ENCODE measurements around the gene RASGRP4. TPM values are rescaled to one million over a fixed set of nuclear protein-coding genes. Genes with fewer than 3 reads are reported as not detected.

The RASGRP4 gene
- total and polyA plus RNA-seq, 8 donors: 2.0 to 23.8 (median 2.8) TPM

DNA sequence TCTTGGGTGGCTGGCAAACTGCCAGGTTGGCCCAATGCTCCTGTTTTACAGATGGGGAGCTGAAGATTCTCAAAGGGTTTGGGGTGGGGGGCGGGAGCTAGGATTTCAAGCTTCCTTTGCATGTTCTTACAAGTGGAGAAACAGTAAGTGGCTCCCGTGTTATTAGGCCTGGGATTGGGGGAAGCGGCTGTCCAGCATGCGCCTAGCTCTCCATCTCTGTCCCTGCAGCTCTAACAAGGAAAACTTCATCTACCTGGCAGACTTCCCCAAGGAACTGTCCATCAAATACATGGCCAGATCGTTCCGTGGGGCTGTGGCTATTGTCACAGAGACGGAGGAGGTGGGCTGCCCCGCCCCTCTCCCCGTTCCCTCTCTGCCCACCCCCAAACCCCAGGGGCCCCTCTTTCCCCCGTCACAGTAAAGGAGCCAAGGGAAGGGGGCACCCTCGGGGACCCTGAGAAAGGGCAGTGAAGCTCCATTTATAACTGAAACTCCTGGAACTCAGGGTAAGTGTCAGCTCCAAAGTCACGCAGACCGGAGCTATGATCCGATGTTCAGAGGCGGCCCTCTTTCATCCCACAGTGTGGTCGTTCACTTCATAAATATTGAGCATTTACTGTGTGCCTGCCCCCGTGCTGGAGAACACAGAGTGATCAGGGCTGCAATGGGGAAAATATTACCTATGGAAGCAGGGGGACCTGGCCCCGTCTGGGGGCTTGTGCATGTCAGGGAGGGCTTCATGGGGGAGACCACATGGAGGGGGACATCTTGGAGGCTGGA is 66.6 kb downstream of the RASGRP4 start:
- DNase-seq: no peak
- intact Hi-C loops (cut with DNase I): no loop called here
- Histone ChIP-seq H3K36me3 (no peaks in the 10 kb centered on the region), H3K27me3 (peaks cover 4 to 76% of the 10 kb centered on the region in 2 donors), H3K4me1 (peaks cover 5 to 22% of the 10 kb centered on the region in 2 donors), H3K4me3 (no peak overlapping the region), H3K9me3 (no peaks in the 10 kb centered on the region), H3K27ac (no peak overlapping the region)
- ATAC-seq: no peak
- TF ChIP-seq, protein P1, sequence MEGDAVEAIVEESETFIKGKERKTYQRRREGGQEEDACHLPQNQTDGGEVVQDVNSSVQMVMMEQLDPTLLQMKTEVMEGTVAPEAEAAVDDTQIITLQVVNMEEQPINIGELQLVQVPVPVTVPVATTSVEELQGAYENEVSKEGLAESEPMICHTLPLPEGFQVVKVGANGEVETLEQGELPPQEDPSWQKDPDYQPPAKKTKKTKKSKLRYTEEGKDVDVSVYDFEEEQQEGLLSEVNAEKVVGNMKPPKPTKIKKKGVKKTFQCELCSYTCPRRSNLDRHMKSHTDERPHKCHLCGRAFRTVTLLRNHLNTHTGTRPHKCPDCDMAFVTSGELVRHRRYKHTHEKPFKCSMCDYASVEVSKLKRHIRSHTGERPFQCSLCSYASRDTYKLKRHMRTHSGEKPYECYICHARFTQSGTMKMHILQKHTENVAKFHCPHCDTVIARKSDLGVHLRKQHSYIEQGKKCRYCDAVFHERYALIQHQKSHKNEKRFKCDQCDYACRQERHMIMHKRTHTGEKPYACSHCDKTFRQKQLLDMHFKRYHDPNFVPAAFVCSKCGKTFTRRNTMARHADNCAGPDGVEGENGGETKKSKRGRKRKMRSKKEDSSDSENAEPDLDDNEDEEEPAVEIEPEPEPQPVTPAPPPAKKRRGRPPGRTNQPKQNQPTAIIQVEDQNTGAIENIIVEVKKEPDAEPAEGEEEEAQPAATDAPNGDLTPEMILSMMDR (IDR thresholded peaks at IDR 0.05): no peak

Other genes with a start within 250 kb of the RASGRP4 start
- under 1 TPM; 0.39 to 0.79 TPM for gene DPF1, start 202.0 kb downstream of the RASGRP4 start, total RNA-seq
- gene DPF1, start 202.0 kb downstream of the RASGRP4 start, polyA plus RNA-seq (ENCODE audit: insufficient read length in 6 of 6): 1 to 10 TPM; 2.5 to 4.3 (median 3.4) TPM
- gene PPP1R14A, start 169.8 kb downstream of the RASGRP4 start, total RNA-seq: 10 to 100 TPM; 40.2 to 91.3 TPM
- 10 to 100 TPM; 20.6 to 47.9 (median 32.0) TPM for gene PPP1R14A, start 169.8 kb downstream of the RASGRP4 start, polyA plus RNA-seq (ENCODE audit: insufficient read length in 6 of 6)
- gene SPINT2, start 161.6 kb downstream of the RASGRP4 start, total RNA-seq: 100 to 1,000 TPM; 206 to 317 TPM
- gene SPINT2, start 161.6 kb downstream of the RASGRP4 start, polyA plus RNA-seq (ENCODE audit: insufficient read length in 6 of 6): 100 to 1,000 TPM; 209 to 239 (median 218) TPM
- gene C19orf33, start 122.0 kb downstream of the RASGRP4 start, total RNA-seq: 100 to 1,000 TPM in 1 of 2 donors, 10 to 100 TPM in 1; 63.2 to 120 TPM
- gene C19orf33, start 122.0 kb downstream of the RASGRP4 start, polyA plus RNA-seq (ENCODE audit: insufficient read length in 6 of 6): 10 to 100 TPM; 14.4 to 35.7 (median 23.2) TPM
- gene YIF1B, start 110.3 kb downstream of the RASGRP4 start, total RNA-seq: 10 to 100 TPM; 52.0 to 59.6 TPM
- 10 to 100 TPM; 27.8 to 43.6 (median 30.8) TPM for gene YIF1B, start 110.3 kb downstream of the RASGRP4 start, polyA plus RNA-seq (ENCODE audit: insufficient read length in 6 of 6)
- 10 to 100 TPM; 11.8 to 12.4 TPM for gene KCNK6, start 106.4 kb downstream of the RASGRP4 start, total RNA-seq
- 1 to 10 TPM; 4.3 to 6.0 (median 4.8) TPM for gene KCNK6, start 106.4 kb downstream of the RASGRP4 start, polyA plus RNA-seq (ENCODE audit: insufficient read length in 6 of 6)
- gene CATSPERG, start 90.4 kb downstream of the RASGRP4 start, total RNA-seq: 1 to 10 TPM; 7.6 to 9.6 TPM
- gene CATSPERG, start 90.4 kb downstream of the RASGRP4 start, polyA plus RNA-seq (ENCODE audit: insufficient read length in 6 of 6): 10 to 100 TPM in 2 of 6 donors, 1 to 10 TPM in 4; 5.6 to 11.8 (median 8.7) TPM
- 100 to 1,000 TPM; 140 to 173 TPM for gene PSMD8, start 51.6 kb downstream of the RASGRP4 start, total RNA-seq
- 100 to 1,000 TPM; 116 to 132 (median 126) TPM for gene PSMD8, start 51.6 kb downstream of the RASGRP4 start, polyA plus RNA-seq (ENCODE audit: insufficient read length in 6 of 6)
- under 1 TPM; 0.34 to 0.52 TPM for gene GGN, start 38.2 kb downstream of the RASGRP4 start, total RNA-seq
- gene GGN, start 38.2 kb downstream of the RASGRP4 start, polyA plus RNA-seq (ENCODE audit: insufficient read length in 6 of 6): under 1 TPM in 5 of 6 donors, not detected in 1; 0.16 to 0.77 (median 0.28) TPM
- gene SPRED3, start 37.5 kb downstream of the RASGRP4 start, total RNA-seq: 1 to 10 TPM in 1 of 2 donors, under 1 TPM in 1; 0.93 to 1.9 TPM
- gene SPRED3, start 37.5 kb downstream of the RASGRP4 start, polyA plus RNA-seq (ENCODE audit: insufficient read length in 6 of 6): under 1 TPM; 0.27 to 0.93 (median 0.31) TPM
- 10 to 100 TPM; 13.8 to 17.3 TPM for gene FAM98C, start 23.1 kb downstream of the RASGRP4 start, total RNA-seq
- gene FAM98C, start 23.1 kb downstream of the RASGRP4 start, polyA plus RNA-seq (ENCODE audit: insufficient read length in 6 of 6): 10 to 100 TPM; 13.3 to 21.2 (median 19.0) TPM
- gene RYR1, start 7.5 kb upstream of the RASGRP4 start, total RNA-seq: 1 to 10 TPM; 3.6 to 3.9 TPM
- gene RYR1, start 7.5 kb upstream of the RASGRP4 start, polyA plus RNA-seq (ENCODE audit: insufficient read length in 6 of 6): 1 to 10 TPM; 1.5 to 5.8 (median 3.5) TPM
- 10 to 100 TPM in 1 of 2 donors, 1 to 10 TPM in 1; 6.1 to 10.7 TPM for gene MAP4K1, start 191.7 kb upstream of the RASGRP4 start, total RNA-seq
- gene MAP4K1, start 191.7 kb upstream of the RASGRP4 start, polyA plus RNA-seq (ENCODE audit: insufficient read length in 6 of 6): 1 to 10 TPM; 3.1 to 5.0 (median 3.9) TPM
- 100 to 1,000 TPM; 184 to 224 TPM for gene EIF3K, start 193.0 kb upstream of the RASGRP4 start, total RNA-seq
- gene EIF3K, start 193.0 kb upstream of the RASGRP4 start, polyA plus RNA-seq (ENCODE audit: insufficient read length in 6 of 6): 100 to 1,000 TPM; 249 to 284 (median 276) TPM
- 100 to 1,000 TPM; 576 to 647 TPM for gene ACTN4, start 221.4 kb upstream of the RASGRP4 start, total RNA-seq
- 100 to 1,000 TPM; 373 to 467 (median 397) TPM for gene ACTN4, start 221.4 kb upstream of the RASGRP4 start, polyA plus RNA-seq (ENCODE audit: insufficient read length in 6 of 6)

Measured in left lung (tissue), 10 donors.